Epithelial cell of umbilical artery (primary cell): ENCODE results near the gene HMHB1. TPM values are rescaled to one million over a fixed set of nuclear protein-coding genes. Genes with fewer than 3 reads are reported as not detected.

ENCODE experiments used
- total RNA-seq: library from RNA; depleted of rRNA; stranded (reverse); fragments of >200 nt; gene quantifications from 2 replicates; pipeline ENCODE4 v1.2.3, GENCODE V29; 2014

Gene HMHB1
- not detected in 2 replicates for total RNA-seq

DNA sequence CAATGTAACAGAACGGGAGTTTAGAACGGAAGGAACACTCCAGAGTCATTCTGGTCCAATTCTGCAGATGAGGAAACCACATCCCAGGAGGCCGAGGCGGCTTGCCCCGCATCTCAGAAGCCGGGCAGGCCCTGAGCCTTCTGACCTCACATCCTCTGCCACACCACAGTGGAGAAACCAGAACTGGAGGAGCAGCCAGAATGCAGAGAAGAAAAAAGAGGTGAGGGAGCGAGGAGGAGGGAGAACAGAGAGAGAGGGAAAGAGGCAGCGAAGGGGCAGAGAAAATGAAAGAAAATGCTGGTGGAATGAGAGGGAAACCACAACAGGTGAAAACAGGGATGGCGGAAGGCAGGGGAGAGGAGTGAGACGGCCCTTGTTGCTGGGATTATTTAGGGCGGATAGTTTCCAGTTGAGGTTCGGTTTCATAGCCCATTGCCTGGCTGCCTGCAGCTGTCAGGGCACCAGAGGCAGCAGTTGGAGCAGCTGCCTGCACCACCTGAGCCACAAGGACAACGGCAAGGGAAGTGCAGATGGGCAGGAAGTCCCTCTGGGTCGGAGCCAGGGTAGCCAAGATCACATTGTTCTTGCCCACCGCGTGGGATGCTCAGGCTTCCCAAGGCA, at the start of gene HMHB1:
TSS of gene HMHB1 (plus strand) at position 77 of the 621 bp plus-strand sequence.

